GM12891 (cell line): Measurements from ENCODE around the gene IL13.

Experiments
- PAX5 ChIP-seq: IDR thresholded peaks from 2 replicates; pipeline ENCODE4 v1.6.1; 2011; ENCODE audit warnings: low read length, moderate library complexity, mild to moderate bottlenecking; ENCODE audit not compliant: insufficient read depth, severe bottlenecking
- POLR2A ChIP-seq: IDR thresholded peaks from 2 replicates; pipeline ENCODE4 v1.6.1; 2011; ENCODE audit warnings: low read depth, low read length, control low read depth
- POLR2AphosphoS5 ChIP-seq: IDR thresholded peaks from 2 replicates; pipeline ENCODE4 v1.6.1; 2011; ENCODE audit warnings: low read depth, low read length, control low read depth
- SPI1 ChIP-seq: IDR thresholded peaks from 2 replicates; pipeline ENCODE4 v1.6.1; 2011; ENCODE audit warnings: low read depth, low read length, control low read depth
- TAF1 ChIP-seq: IDR thresholded peaks from 2 replicates; pipeline ENCODE4 v1.6.1; 2011; ENCODE audit warnings: low read depth, low read length, control low read depth

GRCh38 chr5:132692632-132692967, 34.6 kb downstream of the IL13 start:
- TF ChIP-seq POLR2AphosphoS5 (no peak), POLR2A (no peak), TAF1 (no peak), SPI1 (no peak), PAX5 (no peak)
